ENCODE results near the gene RBPJL. TPM values are rescaled to one million over a fixed set of nuclear protein-coding genes. Genes with fewer than 3 reads are reported as not detected.
A peak's percentile ranks its signal among the peaks of the same experiment; 100 is the strongest.

RBPJL gene
- total RNA-seq, 2 donors from 2014 or later, result not detected

GRCh38 chr20:45318386-45318939 lies 11.8 kb downstream of the RBPJL start:
- Mint-ChIP-seq H3K9me3 (no peaks in the 10 kb centered on the region), H3K36me3 (ENCODE audit: low read depth) (no peaks in the 10 kb centered on the region), H3K27ac (peak overlapping the region; percentile 31), H3K27me3 (peaks cover 22% of the 10 kb centered on the region), H3K4me1 (peaks cover 15% of the 10 kb centered on the region), H3K4me3 (peak overlapping the region; percentile 26)
- no peak for ATAC-seq (replicated peaks)

- Mint-ChIP-seq H3K4me3 (peak overlapping the region; percentile 26), H3K27me3 (peaks cover 17% of the 10 kb centered on the region), H3K27ac (peak overlapping the region; percentile 36), H3K9me3 (no peaks in the 10 kb centered on the region), H3K36me3 (ENCODE audit: low read depth) (no peaks in the 10 kb centered on the region), H3K4me1 (peaks cover 15% of the 10 kb centered on the region)
- ATAC-seq (replicated peaks), result no peak
Measured at GRCh38 chr20:45318948-45319347, 12.3 kb downstream of the RBPJL start.

GRCh38 chr20:45320948-45321595 lies 14.4 kb downstream of the RBPJL start:
- Mint-ChIP-seq H3K27ac (peak overlapping the region; percentile 80), H3K4me3 (no peak overlapping the region), H3K9me3 (no peaks in the 10 kb centered on the region), H3K4me1 (peaks cover 15% of the 10 kb centered on the region), H3K27me3 (peaks cover 5% of the 10 kb centered on the region), H3K36me3 (ENCODE audit: low read depth) (peaks cover 12% of the 10 kb centered on the region)
- ATAC-seq (replicated peaks), result peak; percentile 85

- Mint-ChIP-seq H3K4me3 (no peak overlapping the region), H3K36me3 (ENCODE audit: low read depth) (peaks cover 29% of the 10 kb centered on the region), H3K27me3 (no peaks in the 10 kb centered on the region), H3K27ac (no peak overlapping the region), H3K9me3 (no peaks in the 10 kb centered on the region), H3K4me1 (peaks cover 15% of the 10 kb centered on the region)
- no peak for ATAC-seq (replicated peaks)
Measured at GRCh38 chr20:45322952-45323383, 16.3 kb downstream of the RBPJL start.

- no peaks in the 10 kb centered on the region for H3K9me3 Mint-ChIP-seq
- H3K27ac Mint-ChIP-seq, result no peak overlapping the region
- ATAC-seq (replicated peaks), result no peak
- peaks cover 15% of the 10 kb centered on the region for H3K4me1 Mint-ChIP-seq
- no peak overlapping the region for H3K4me3 Mint-ChIP-seq
- H3K27me3 Mint-ChIP-seq, result no peaks in the 10 kb centered on the region
- peaks cover 37% of the 10 kb centered on the region for H3K36me3 Mint-ChIP-seq (ENCODE audit: low read depth)
Measured at GRCh38 chr20:45323731-45324130, 17.1 kb downstream of the RBPJL start.

GRCh38 chr20:45325371-45325770 lies 18.7 kb downstream of the RBPJL start:
- ATAC-seq (replicated peaks), result no peak
- H3K4me3 Mint-ChIP-seq, result no peak overlapping the region
- no peaks in the 10 kb centered on the region for H3K27me3 Mint-ChIP-seq
- peaks cover 7% of the 10 kb centered on the region for H3K4me1 Mint-ChIP-seq
- no peak overlapping the region for H3K27ac Mint-ChIP-seq
- peaks cover 51% of the 10 kb centered on the region for H3K36me3 Mint-ChIP-seq (ENCODE audit: low read depth)
- H3K9me3 Mint-ChIP-seq, result no peaks in the 10 kb centered on the region

- no peak overlapping the region for H3K4me3 Mint-ChIP-seq
- no peaks in the 10 kb centered on the region for H3K9me3 Mint-ChIP-seq
- no peak for ATAC-seq (replicated peaks)
- H3K27ac Mint-ChIP-seq, result no peak overlapping the region
- no peaks in the 10 kb centered on the region for H3K4me1 Mint-ChIP-seq
- peaks cover 81% of the 10 kb centered on the region for H3K36me3 Mint-ChIP-seq (ENCODE audit: low read depth)
- H3K27me3 Mint-ChIP-seq, result no peaks in the 10 kb centered on the region
Measured at GRCh38 chr20:45328451-45328850, 21.8 kb downstream of the RBPJL start.

- ATAC-seq (replicated peaks), result no peak
- Mint-ChIP-seq H3K27ac (no peak overlapping the region), H3K9me3 (no peaks in the 10 kb centered on the region), H3K4me1 (no peaks in the 10 kb centered on the region), H3K27me3 (no peaks in the 10 kb centered on the region), H3K36me3 (ENCODE audit: low read depth) (peaks cover 82% of the 10 kb centered on the region), H3K4me3 (no peak overlapping the region)
Measured at GRCh38 chr20:45329497-45330319, 23.1 kb downstream of the RBPJL start.

GRCh38 chr20:45330476-45330875 lies 23.8 kb downstream of the RBPJL start:
- no peak overlapping the region for H3K4me3 Mint-ChIP-seq
- ATAC-seq (replicated peaks), result no peak

GRCh38 chr20:45336530-45337366 lies 30.1 kb downstream of the RBPJL start:
- Mint-ChIP-seq H3K27ac (no peak overlapping the region), H3K4me3 (no peak overlapping the region), H3K27me3 (no peaks in the 10 kb centered on the region), H3K9me3 (no peaks in the 10 kb centered on the region), H3K36me3 (ENCODE audit: low read depth) (peaks cover 74% of the 10 kb centered on the region), H3K4me1 (peaks cover 9% of the 10 kb centered on the region)
- ATAC-seq (replicated peaks), result no peak

More at GRCh38 chr20:45330476-45330875, 23.8 kb downstream of the RBPJL start:
- H3K9me3 Mint-ChIP-seq, result no peaks in the 10 kb centered on the region
- H3K4me1 Mint-ChIP-seq, result no peaks in the 10 kb centered on the region
- H3K27me3 Mint-ChIP-seq, result no peaks in the 10 kb centered on the region
- peaks cover 84% of the 10 kb centered on the region for H3K36me3 Mint-ChIP-seq (ENCODE audit: low read depth)
- no peak overlapping the region for H3K27ac Mint-ChIP-seq

GRCh38 chr20:45337367-45338120 lies 30.9 kb downstream of the RBPJL start:
- ATAC-seq (replicated peaks), result no peak
- H3K4me1 Mint-ChIP-seq, result peaks cover 9% of the 10 kb centered on the region
- no peaks in the 10 kb centered on the region for H3K9me3 Mint-ChIP-seq
- H3K27ac Mint-ChIP-seq, result no peak overlapping the region
- no peak overlapping the region for H3K4me3 Mint-ChIP-seq
- H3K36me3 Mint-ChIP-seq (ENCODE audit: low read depth), result peaks cover 67% of the 10 kb centered on the region
- H3K27me3 Mint-ChIP-seq, result no peaks in the 10 kb centered on the region

- no peaks in the 10 kb centered on the region for H3K9me3 Mint-ChIP-seq
- H3K4me1 Mint-ChIP-seq, result peaks cover 9% of the 10 kb centered on the region
- peaks cover 59% of the 10 kb centered on the region for H3K36me3 Mint-ChIP-seq (ENCODE audit: low read depth)
- H3K27ac Mint-ChIP-seq, result no peak overlapping the region
- ATAC-seq (replicated peaks), result no peak
- no peak overlapping the region for H3K4me3 Mint-ChIP-seq
- H3K27me3 Mint-ChIP-seq, result no peaks in the 10 kb centered on the region
Measured at GRCh38 chr20:45338121-45339030, 31.7 kb downstream of the RBPJL start.

- Mint-ChIP-seq H3K27ac (no peak overlapping the region), H3K9me3 (no peaks in the 10 kb centered on the region), H3K36me3 (ENCODE audit: low read depth) (peaks cover 64% of the 10 kb centered on the region), H3K27me3 (no peaks in the 10 kb centered on the region), H3K4me1 (peaks cover 9% of the 10 kb centered on the region), H3K4me3 (no peak overlapping the region)
- ATAC-seq (replicated peaks), result no peak
Measured at GRCh38 chr20:45339084-45339483, 32.4 kb downstream of the RBPJL start.
